Endothelial cell of hepatic sinusoid (primary cell): ENCODE results near the gene MAFB.

ENCODE experiments used
- in situ Hi-C: cut with HindIII; loops from 2 replicates; pipeline ENCODE4 v1.10.0; 2017; ENCODE audit warnings: low sequenced_read_pairs

The MAFB gene

GRCh38 chr20:40682104-40682981 lies 6.7 kb downstream of the MAFB start:
- in situ Hi-C loops = no loop called here

- in situ Hi-C loops = no loop called here
Observed at GRCh38 chr20:40681684-40682083, 7.4 kb downstream of the MAFB start.

DNA sequence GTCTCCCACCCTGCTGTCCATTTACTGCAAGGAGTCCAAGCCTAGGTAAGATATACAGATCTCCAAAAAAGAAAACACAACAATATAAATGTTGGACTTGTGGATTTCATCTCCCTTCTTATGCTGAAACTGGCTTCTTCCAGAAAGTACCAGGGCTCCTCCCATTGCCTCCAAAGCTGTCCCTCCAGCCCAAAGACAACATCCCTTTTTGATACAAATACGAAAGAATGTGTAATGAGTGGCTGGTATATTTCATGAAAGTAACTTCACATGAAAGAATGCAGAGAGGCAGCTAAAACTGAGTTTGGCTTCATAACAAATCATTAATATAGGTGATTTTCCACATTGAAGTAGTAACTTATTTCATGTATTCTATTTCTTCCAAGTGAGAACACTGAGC lies 7.9 kb downstream of the MAFB start:
- in situ Hi-C loops = no loop called here

- in situ Hi-C loops = no loop called here
Observed at GRCh38 chr20:40680161-40680959, 8.7 kb downstream of the MAFB start.

- in situ Hi-C loops = no loop called here
Observed at GRCh38 chr20:40679184-40679583, 9.9 kb downstream of the MAFB start.

- in situ Hi-C loops = no loop called here
Observed at GRCh38 chr20:40678286-40678875, 10.7 kb downstream of the MAFB start.

GRCh38 chr20:40677343-40677924 lies 11.6 kb downstream of the MAFB start:
- in situ Hi-C loops = no loop called here

- in situ Hi-C loops = no loop called here
Observed at GRCh38 chr20:40676491-40677269, 12.4 kb downstream of the MAFB start.

DNA sequence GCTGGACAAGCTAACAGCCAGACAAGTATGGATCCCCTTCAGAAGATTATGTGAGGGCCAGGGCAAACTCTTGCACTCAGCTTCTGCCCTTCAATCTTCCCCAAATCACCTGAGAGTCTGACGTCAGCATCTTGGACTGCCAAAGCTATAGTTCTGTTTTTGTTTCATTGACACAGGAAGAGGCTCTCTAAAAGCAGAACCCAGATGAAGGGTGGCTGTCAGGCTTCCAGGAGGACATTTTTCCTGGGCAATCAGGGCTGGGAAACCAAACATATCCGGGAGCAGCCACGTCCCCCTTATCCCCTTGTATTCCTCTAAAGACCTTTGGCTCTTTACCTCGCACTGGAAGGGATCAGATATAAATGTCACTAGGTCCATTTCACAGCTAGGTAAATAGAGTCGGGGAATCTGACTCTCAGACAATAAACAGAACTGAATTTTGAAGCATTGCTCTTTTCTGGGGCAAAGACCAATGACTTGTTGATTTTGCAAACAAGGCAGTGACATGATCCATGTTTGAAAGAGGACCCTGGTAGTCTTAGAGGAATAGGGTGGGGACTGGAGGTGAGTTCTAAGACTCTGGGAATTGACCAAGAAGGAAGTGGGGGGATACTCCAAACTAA lies 13.3 kb downstream of the MAFB start:
- in situ Hi-C loops = no loop called here

DNA sequence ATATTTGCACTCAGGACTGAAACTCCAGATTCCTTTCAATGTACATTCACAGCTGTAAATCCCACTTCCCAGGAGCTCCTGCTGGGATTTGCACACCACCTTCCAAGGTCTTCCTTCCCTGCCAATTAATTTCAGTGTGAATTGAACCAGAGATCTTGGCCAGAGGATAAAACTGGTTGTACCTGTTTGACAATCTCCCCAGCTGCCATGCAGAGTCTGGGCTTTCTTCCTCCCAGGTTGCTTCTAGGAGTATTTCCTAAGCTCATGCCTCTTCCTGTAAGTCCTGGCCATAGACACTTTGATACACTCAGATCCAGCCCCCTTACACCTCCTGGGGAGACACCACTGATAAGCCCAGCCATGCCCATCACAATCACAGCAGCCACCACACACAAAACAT lies 15.6 kb downstream of the MAFB start:
- in situ Hi-C loops = no loop called here

- in situ Hi-C loops = no loop called here
Observed at GRCh38 chr20:40672095-40672494, 16.9 kb downstream of the MAFB start.

DNA sequence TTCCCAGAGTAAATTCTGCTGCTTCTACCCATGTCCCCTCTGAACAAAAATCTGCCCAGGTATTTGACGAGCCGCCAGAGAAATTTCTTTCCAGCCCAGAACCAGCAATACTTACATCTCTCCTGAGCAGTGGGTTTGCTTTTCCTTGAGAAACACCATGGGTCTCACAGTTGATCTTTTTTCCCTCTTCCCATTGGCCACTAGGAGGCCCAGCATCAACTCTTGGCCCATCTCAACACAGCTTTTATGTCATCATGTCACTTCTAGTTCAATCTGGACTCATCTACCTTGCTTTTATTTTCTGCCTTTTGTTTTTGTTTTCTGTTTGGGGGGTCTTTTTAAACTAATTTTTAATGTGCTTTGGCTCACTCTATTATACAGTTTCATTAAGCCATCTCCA lies 18.8 kb downstream of the MAFB start:
- in situ Hi-C loops = no loop called here

DNA sequence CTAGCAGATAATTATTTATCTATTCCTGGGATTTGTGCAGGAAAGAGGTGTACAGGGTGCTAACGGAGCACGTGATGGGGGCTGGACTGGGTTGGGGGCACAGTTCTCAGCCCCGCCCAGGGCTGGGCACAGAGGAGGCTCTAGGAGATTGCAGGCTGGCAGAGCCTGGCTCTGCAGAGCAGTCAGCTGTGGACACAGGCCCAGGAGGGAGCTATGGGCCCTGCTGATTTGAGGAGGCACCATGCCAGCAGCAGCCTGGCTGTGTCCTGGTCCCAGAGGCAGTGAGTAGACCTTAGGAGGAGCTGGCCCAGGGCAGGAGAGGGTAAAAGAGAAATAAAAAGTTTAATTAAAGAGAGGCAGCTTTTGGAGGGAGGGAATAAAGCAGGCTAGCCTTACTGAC lies 19.3 kb downstream of the MAFB start:
- in situ Hi-C loops = no loop called here

DNA sequence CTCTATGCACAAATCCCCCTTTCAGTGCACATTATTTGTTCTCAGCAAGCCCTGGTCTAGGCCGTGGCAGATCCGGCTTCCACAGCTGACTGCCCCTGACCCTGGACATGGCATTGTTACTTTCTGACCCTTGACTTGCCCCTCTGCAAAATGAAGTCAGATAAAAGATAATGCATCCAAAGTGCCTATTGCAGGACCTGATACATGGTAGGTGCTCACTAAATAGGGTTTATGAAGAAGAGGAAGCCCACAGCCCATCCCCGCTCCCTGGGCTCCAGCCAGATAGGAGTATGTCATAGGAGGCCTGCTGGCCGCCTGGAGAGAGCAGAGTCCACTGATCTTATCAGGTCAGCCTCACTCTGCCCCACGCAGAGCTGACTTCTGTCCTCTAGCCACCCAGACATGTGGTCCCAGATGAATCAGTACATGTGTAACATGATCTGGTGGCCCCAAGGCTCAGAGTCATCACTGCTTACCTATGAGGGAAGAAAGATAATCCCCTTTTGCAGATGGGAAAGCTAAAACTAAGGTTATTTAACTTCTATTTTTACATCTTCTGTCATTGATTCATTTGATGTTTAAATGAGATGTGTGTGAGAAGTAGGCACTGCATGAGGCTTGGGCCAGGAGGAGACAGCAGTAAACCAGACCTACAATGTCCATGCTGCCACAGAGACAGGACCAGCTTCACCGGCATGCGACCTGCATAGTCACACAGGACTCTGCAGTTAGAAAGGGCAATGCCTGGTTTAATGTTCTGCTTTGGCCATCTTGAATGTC lies 20.4 kb downstream of the MAFB start:
- in situ Hi-C loops = no loop called here

DNA sequence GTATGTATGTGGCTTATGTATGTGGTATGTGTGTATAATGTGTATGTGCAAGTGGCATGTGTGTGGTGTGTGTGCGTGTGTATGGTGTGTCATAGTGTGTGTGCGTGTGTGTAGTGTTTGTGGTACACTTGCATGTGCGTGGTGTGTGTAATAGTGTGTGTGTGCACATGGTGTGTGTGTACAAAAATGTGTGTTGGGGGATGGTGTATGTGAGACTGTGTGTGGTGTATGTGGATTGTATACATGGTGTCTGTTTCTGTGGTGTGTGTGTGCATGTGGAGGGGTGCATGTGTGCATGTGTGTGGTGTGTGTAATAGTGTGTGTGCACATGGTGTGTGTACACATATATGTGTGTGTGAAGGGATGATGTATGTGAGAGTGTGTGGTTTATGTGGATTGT lies 21.5 kb downstream of the MAFB start:
- in situ Hi-C loops = no loop called here

GRCh38 chr20:40666336-40666735 lies 22.7 kb downstream of the MAFB start:
- in situ Hi-C loops = no loop called here

GRCh38 chr20:40664891-40665290 lies 24.1 kb downstream of the MAFB start:
- in situ Hi-C loops = no loop called here

DNA sequence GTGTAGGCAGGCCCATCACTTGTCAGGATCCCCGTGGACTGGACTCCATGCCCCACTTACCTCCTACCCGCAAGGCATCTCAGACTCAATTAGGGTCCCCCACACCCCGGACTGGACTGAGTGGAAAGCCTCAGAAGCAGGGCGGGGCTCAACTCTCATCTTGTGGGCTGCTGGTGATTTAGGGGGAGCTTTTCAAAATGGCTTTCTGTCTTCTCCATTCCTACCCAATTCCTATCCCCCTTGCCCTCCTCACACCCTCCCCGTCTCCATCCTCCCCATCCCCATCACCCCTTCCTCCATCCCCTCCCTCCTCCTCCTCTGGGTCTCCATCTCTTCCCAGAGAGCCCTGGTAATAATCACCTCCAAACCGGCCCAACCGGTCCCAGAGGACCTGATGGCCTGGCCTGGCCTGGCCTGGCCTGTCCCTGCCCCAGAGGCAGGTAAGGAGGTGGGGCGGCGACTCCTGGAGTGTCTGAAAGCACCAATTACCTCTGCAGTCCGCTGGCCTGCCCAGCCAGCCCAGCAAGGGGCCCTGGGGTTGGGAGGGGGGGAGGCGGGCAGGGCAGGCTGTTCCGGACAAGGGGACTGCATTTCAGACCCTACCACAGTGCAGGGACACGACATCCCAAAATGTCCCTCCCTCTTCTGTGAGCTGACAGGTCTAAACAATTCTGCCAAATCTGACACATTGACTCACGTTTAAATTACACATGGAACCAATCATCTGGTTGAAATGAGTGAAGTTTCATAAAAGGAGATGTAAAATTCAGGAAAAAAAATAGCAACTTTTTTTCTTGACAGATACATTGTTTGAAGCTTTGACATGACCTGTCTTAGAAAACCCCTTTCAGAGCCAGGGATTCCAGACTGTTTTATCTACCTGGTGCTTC lies 24.8 kb downstream of the MAFB start:
- in situ Hi-C loops = no loop called here
